WI38 (cell line): ENCODE results near the gene OXTR.

Source experiments
- H3K4me3 ChIP-seq: 2 replicates; pipeline ENCODE4 v1.5.1; 2011; ENCODE audit warnings: low read depth, mild to moderate bottlenecking, control low read depth, low read length
- CTCF ChIP-seq: IDR thresholded peaks from 2 replicates; pipeline ENCODE4 v1.5.1; 2012; ENCODE audit warnings: low read depth, mild to moderate bottlenecking, control low read depth, low read length

The OXTR gene

GRCh38 chr3:8800016-8800415 lies 30.6 kb upstream of the OXTR start:
- no peak for TF ChIP-seq CTCF
- H3K4me3 ChIP-seq = no peak overlapping the region

GRCh38 chr3:8794247-8794646 lies 24.8 kb upstream of the OXTR start:
- TF ChIP-seq CTCF = no peak
- no peak overlapping the region for H3K4me3 ChIP-seq

GRCh38 chr3:8793242-8793641 lies 23.8 kb upstream of the OXTR start:
- no peak for TF ChIP-seq CTCF
- no peak overlapping the region for H3K4me3 ChIP-seq

GRCh38 chr3:8790529-8790928 lies 21.1 kb upstream of the OXTR start:
- no peak for TF ChIP-seq CTCF

GRCh38 chr3:8784676-8785435 lies 15.4 kb upstream of the OXTR start:
- TF ChIP-seq CTCF = no peak
- H3K4me3 ChIP-seq = no peak overlapping the region

More at GRCh38 chr3:8790529-8790928, 21.1 kb upstream of the OXTR start:
- H3K4me3 ChIP-seq = no peak overlapping the region

GRCh38 chr3:8780279-8780678 lies 10.9 kb upstream of the OXTR start:
- H3K4me3 ChIP-seq = no peak overlapping the region
- no peak for TF ChIP-seq CTCF

GRCh38 chr3:8778475-8778874 lies 9.1 kb upstream of the OXTR start:
- TF ChIP-seq CTCF = no peak

More at GRCh38 chr3:8778475-8778874, 9.1 kb upstream of the OXTR start:
- H3K4me3 ChIP-seq = no peak overlapping the region
